IPS DF 4.7 (cell line): Measurements from ENCODE around the gene DAP.

Source experiments
- DNase-seq: peaks from one replicate; pipeline ENCODE4 v3.0.0-alpha.2; 2013; ENCODE audit warnings: low spot score; ENCODE audit errors: extremely low read depth

The DAP gene

GRCh38 chr5:10760921-10761184, 181 bp downstream of the DAP start:
- no peak for DNase-seq

DNA sequence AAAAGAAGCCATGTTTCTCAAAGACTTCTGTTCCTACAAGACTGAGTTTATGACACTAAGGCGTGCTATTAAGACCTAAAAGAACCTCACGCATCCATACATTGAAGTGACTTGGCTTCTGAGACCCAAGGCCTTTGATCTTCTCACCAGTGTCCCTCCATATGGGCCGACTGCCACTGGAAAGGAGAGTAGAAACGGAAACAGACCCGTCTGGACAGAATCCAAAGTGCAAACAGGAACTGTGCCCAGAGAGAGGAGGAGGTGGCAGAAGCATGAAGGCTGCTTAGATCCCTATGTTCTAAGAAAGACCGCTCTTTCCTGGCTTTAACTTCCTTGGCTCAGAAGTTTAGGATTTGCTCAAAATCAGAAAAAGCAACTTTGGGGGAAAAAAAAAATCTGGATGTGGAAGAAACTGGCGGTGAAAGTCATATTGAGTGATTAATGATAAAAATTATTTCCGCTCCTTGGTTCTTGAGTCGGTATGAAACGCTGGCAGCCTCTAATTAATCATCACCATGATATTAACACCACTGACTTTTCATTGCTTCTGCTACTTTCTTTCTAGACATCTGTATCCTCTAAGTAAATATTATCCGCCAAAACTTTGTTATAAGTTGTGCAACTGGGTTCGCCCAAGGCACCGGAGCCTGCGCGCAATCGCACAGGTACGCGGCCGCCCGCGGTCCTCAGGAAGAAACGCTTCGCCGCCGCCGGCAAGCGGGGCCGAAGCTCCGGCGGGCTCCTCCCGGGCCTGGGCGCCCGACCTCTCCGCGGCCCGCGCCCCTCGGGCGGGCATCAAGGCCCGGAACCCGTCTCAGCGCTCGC, 726 bp downstream of the DAP start:
- DNase-seq, result no peak

- no peak for DNase-seq
These were observed 1.9 kb downstream of the DAP start for GRCh38 chr5:10759111-10759510.

GRCh38 chr5:10757922-10758555, 3.0 kb downstream of the DAP start:
- DNase-seq, result no peak

- DNase-seq, result no peak
These were observed 4.0 kb downstream of the DAP start for GRCh38 chr5:10757043-10757442.

GRCh38 chr5:10756549-10756948, 4.5 kb downstream of the DAP start:
- no peak for DNase-seq

DNA sequence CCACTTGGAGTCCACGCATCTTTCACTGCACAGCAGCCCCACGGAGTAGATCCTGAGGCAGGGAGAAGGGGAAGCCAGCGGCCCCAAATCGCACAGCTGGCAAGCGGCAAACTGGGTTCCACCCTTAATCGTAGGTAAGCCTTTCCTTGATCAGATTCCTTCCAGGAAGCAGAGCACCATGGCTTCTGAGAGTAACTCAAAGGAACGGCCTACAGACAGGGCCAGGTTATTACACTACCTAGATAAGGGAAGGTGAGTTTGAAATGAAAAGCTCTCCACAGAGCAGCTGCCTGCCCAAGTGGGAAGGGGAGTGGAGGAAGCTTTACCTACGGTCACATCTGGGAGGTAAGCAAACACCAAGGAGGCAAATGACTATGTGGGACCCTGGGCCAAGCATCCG, 7.9 kb downstream of the DAP start:
- DNase-seq, result no peak

DNA sequence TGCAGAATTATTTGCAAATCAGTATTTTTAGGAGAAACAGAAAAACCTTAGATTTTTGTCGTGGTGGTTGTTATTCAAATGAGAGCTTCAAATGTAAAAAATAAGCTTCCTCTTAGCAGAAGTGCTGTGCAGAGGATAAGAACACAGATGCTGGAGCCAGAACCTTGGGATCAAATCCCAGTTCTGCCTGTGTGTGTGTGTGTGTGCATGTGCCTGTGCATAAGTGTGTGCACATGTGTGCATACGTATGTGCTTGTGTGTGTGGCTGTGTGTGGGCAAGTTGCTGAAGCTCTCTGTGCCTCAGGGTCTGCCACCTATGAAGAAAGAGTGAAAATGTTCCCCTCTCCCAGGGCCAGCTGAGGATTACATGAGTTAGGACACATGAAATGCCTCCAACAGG, 8.6 kb downstream of the DAP start:
- DNase-seq, result no peak

GRCh38 chr5:10750909-10751308, 10.1 kb downstream of the DAP start:
- no peak for DNase-seq

DNA sequence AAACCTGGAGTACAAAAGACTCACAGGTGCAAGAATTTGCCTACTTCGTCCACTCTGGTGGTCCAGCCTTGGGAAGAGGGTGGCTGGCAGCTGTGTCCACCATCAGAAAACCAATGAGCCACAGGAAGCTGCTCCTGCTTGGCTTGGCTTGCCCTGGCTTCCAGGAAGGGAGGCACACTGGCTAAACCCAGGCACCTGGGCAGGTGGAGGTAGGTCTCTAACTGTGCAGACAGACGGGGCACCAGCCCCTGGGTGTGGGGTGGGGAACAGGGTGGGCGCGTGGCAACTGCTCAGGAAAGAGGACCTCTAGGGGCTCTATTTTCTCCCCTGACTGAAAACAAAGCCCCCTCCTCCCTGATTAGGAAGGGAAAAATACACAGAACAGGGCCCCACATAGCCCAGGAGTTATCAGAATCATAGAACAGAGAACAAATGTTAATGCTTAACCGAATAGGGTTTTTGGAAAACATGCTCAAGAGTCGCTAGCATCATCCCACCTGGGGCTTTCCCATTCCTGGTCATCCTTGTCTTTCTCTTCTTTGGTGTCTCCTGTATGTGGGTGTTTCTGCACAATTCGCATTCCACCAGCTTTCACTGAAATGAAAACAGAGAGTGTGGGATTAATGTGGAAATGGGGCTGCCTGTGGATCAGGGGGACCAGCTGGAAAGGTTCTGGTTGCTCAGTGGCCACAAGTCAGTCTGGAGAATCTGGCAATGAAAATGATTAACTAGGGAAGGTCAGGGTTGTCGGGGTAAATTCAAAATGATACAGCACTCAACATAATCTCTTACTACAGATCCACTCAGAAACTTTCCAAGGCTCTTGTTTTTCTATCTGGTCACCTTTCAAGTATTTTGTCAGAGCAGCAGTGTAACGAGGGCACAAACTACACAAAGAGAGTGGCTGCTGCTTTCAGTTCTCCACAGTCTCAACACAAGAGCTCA, 13.1 kb downstream of the DAP start:
- no peak for DNase-seq

DNA sequence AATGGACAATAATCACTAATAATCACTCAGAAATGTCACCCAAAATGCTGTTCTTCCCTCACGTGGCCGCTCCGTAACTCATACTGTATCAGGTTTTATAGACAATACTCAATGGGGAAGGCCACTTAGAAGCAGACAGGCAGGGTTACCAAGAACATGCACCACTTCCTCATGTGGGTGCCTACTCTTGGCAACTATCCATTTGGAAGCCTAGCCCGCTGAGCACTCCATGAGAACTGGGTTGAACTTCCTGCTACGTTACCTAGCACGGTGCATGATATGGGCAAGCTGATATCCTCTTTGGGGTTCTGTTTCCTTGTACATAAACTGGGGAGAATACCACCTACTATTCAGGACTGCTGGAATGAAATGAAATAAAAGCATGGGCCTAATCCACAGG, 14.3 kb downstream of the DAP start:
- no peak for DNase-seq

DNA sequence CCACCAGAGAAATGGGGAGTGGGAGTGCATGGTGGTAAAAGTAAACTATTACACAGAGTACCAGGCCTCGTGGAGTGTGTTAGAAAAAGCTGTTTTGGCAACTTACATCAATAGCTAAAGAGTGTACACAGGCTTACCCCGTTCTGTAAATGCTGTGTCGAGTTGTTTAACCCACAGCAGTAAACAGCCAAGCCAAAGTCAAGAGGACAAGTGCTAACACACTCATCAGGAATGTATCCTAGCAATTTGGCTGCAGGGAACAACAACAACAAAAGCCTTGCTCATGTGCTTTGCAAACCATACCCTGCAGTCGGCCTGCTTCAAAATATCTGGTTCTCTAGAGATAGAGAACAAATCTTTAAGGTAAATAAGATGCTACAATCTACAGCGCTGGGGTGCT, 15.9 kb downstream of the DAP start:
- DNase-seq, result no peak

DNA sequence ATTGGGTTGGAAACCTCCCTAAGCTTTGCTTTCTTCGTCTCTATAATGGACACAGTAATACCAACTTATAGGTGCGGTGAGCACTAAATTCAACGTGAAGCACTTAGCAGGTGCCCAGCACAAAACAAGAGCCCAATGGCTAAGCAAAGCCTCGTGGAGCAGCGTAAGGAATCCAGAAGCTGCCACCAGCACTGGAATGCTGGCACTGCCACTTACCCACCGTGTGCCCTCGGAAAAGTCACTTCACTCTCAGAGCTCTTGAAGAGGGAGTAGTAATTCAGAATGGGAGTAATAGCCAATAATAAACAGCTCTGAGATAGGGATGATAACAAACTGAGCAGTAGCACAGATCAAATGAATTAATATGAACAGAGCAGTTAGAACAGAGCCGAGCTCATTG, 16.4 kb downstream of the DAP start:
- no peak for DNase-seq

DNA sequence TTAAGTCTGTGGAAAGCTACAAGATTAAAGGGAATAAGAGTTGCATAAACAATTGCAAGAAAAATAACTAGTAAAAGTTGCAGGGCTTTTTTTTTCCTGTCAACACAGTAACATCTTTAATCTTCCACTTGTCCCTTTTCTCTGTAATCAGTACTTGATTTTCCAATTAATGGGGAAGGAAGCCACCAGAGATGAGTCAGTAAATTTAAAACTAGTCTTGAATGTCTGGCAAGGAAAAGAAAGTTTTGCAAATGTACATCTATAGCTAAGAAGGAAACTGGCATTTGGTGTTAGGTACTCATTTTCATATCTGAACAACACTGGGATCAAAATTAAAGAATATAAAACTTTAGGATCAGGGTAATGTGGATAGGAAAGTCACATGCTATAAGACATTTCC, 17.1 kb downstream of the DAP start:
- DNase-seq, result no peak

DNA sequence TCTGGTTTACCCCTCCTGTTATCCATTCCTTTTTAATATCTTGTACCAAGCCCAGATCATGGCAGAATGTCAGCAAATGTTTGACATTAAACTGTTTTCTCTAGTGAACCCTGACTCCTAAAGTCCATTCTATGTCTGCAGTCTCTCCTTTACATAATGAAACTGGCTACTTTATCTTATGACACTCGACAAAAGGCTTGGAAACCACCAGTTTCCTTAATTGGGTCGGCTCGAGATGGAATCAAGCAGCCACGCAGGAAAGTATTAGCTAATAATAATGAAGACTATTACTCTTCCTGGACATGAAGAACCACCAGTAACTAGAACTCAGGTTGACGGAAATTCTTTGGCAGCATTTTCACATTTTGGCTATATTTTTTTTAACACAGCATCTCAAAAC, 17.5 kb downstream of the DAP start:
- no peak for DNase-seq

GRCh38 chr5:10741661-10742060, 19.4 kb downstream of the DAP start:
- no peak for DNase-seq

DNA sequence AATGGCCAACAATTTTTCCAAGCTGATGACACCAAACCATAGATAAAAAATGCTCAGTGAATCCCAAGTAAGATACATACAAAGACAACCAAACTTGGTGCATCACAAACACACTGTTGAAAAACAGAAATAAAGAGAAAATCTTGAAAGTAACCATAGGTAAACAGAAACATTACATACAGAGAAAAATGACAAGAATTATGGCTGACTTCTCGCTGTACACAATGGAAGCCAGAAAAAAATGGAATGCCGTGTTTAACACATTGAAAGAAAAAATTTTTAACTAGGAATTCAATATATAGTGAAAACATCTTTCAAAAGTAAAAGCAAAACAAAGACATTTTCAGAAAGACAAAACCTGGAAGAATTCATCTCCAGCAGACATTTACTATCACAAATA, 20.6 kb downstream of the DAP start:
- no peak for DNase-seq

DNA sequence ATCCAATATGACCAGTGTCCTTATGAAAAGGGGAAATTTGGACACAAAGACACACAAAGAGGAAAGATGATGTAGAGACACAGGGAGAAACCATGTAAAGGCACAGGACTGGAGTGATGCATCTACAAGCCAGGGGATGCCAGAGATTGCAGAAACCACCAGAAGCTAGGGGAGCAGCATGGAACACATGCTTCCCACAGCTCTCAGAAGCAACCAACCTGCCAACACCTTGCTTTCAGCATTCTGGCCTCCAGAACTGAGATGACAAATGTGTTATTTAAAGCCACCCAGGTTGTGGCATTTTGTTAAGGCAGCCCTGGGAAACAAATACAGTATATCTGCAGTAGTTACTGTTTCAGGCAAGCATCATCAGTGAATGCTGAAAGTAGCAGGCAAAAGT, 23.2 kb downstream of the DAP start:
- DNase-seq, result no peak

- no peak for DNase-seq
These were observed 24.2 kb downstream of the DAP start for GRCh38 chr5:10736808-10737207.

- DNase-seq, result no peak
These were observed 24.7 kb downstream of the DAP start for GRCh38 chr5:10736354-10736753.

- DNase-seq, result no peak
These were observed 25.3 kb downstream of the DAP start for GRCh38 chr5:10735569-10736276.
